HG03442 (cell line): ENCODE results near the gene RPL36A.
A peak's percentile ranks its signal among the peaks of the same experiment; 100 is the strongest.

Source experiments
- ATAC-seq: cut with Tn5 transposase; IDR thresholded peaks from one replicate; pipeline ENCODE4 v1.9.1; 2021; ENCODE audit warnings: mild to moderate bottlenecking, moderate library complexity; ENCODE audit not compliant: unreplicated experiment

Gene RPL36A

DNA sequence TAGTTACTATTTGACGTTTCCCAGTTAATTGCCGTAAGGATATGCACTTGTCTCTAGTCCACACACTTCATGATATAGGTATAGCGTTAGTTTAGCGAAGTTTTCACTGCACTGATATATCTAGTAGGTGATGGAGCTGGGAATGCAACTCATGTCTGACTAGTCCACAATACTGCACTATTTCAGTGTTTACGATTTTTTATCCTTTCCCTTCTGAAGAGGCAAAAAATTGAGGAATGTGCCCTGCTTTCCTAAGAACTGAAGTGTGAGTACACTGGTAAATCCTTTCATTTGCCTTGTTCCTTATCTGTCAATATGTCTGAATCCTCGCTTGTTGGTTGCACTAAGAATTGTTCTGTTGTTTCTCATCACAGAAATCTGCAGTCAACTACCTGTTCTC, 1.0 kb downstream of the RPL36A start:
- ATAC-seq, result no peak

DNA sequence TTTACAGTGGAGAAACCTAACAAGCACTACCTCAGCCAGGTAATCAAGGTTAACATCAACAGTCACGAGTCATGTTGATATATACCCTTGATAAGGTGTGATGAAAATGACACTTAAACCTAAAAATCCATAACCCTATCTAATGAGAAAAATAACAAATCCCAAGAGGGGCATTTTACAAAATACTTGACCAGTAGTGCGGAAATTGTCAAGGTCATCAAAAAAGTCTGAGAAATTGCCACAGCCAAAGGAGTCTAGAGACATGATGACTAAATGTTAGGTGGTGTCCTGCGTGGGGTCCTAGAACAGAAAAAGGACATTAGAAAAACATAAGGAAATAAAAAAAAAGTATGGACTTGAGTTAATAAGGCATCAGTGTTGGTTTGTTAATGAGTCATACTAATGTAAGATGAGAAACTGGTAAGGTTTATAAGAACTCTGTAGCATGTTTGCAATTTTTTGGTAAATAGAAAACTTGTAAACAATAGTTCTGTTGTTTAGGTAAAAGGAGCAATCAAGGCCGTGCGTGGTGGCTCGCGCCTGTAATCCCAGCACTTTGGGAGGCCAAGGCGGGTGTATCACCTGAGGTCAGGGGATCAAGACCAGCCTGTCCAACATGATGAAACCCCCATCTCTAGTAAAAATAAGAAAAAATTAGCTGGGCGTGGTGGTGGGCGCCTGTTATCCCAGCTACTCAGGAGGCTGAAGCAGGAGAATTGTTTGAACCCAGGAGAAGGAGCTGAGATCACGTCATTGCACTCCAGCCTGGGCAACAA, 2.9 kb downstream of the RPL36A start:
- ATAC-seq, result no peak

DNA sequence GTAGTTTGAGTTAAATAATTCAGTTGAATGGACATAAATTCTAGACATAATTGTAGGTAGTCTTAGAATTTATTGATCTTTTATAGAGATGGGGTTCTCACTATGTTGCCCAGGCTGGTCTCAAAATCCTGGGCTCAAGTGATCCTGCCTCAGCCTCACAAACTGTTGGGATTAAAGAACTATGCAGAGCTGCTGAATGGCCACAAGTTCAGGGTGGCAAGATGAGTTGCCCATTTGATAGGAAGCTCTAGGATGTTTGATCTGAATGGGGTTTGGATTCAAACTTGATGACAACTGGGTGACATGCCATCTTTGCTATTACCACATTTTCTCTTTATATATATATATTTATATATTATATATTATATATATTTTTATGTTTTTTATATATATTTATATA, 3.6 kb downstream of the RPL36A start:
- no peak for ATAC-seq

DNA sequence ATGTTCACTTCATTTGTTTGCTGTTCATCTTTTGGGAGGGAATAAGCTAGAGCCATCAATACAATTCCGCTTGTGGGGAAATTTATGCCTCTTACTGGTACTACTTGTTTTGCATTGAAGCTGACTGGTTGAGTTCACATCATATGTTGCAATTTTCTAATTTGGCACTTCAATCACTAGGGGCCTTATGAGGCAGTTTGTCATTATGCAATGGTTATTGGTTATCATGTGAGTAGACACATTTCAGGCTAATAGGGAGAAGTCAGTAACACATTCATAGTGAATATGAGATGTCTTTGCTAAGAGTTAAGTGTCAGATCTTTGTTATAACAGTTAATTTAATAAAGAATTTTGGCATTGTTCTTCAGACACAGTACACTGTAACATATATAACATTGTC, 5.0 kb downstream of the RPL36A start:
- ATAC-seq, result no peak

DNA sequence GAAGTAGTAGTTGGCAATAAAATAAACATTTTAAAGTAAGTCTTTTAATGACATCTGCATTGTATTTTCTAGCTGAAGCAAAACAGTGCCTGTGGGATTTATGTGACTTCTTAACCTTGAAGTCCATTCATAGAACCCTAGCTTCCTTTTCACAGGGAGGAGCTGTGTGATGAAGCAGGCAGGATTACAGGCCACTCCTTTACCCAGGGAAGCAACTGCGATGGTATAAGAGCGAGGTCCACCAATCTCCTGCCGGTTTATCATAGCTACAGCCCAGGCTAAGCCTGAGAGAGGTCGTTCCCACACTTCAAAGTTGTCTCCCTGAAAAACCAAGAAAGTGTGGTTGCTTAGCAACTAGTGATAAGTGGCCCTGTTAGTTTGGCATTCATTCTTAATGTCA, 7.0 kb downstream of the RPL36A start:
- no peak for ATAC-seq

DNA sequence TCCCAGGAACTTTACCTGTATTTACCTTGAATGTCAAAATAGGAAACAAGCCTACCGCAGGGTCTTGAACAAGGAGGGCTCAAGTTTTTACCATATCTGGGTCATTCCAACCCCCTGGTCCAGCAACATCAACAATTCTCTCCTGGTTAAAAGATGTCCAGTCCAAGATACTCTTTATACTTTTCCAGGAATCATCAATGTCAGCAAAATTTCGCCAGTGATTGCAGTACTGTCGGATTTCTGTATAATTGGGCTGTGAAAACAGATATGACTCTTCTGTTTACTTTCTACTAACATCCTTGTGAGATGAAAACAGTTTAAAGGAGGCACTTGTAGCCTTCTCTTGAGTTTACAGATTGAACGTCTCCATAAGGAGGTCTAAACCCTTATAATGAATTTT, 7.9 kb downstream of the RPL36A start:
- no peak for ATAC-seq

DNA sequence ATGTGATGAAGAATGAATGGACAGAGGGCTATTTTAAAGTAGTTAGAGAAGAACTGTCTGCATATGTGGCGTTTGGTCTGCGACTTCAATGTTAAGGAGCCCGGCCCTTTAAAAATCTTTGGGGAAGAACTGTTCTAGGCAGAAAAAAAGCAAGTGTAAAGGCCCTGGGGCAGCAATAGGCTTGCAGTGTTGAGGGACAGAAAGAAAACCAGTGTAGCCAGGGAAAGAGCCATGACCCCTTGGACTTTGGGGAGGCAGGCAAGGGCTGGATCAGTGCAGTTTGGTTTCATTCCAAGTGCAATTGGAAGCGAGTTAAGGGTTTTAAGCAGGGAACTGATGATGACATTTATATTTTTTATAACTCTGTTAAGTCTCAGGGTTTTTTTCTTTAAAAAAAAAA, 9.0 kb downstream of the RPL36A start:
- ATAC-seq, result no peak

DNA sequence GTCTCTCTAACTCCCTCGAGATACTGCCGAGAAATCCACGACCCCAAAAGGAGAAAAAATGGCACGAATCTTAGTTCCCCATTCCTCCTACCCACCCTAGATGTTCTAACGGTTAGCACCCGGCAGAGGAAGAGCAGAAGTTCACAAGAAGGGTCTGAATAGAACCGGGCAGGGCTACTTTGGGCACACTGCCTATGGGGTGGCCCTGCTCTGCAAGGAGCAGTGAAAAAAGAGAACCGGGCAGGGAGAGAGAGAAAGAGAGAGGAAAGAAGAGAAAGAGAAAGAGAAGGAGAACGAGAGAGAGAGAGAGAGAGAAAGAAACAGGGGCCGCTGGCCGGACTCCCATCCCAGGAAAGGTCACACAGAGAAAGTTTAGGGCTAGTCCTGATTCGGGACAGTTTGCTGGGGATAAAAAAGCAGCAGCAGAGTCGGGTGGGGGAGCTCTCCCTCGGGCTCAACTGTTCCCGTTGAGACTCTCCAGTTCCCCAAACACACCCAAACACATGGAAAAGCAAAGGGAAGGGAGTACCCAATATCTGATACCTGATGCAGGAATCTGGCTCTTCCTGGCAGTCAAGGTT, 16.4 kb downstream of the RPL36A start:
- ATAC-seq, result no peak

DNA sequence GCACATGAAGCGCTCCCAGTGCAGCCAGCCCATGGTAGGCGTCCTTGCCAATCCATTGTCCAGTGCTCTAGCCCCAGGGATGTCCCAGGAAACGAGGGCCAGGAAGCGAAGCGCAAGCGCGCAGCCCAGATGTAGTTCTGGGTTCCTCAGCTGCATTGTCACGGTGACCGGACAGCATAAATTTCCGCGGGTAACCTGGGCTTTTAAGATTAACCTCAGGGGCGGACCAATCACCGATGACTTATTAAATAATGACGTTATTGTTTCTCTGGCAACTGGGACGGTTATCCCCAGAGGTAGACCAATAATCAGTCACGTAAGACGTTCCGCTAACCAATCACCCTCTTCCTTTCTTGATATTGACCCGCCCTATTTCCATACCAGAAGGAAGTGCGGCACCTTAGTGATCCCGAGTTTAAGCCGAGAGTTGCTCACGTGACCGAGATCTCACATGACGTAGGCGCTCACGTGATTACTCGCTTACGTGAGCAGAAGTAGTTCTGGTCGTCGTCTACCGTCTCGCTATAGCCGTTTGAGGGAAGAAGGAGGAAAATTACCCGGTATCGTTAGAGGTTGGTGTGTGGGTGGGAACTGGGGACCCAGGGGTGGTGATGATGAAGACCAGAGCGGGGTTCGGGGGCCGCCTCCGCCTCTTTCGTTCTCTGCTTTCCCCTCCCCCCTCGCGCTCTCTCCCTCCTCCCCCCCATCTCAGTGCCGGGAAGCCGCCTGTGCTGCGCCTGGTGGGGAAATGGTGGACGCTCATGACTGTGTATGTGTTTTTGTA, 17.1 kb downstream of the RPL36A start, which contains the start of the genes GLA and HNRNPH2:
GLA (minus strand) TSS at position 178 of the 784 bp plus-strand sequence; CDS start at position 156, 22 bp downstream.
HNRNPH2 (plus strand) TSS at position 475 of the 784 bp plus-strand sequence. CDS start 3,767 bp downstream, outside the sequence.
- ATAC-seq, result peak; percentile 85

DNA sequence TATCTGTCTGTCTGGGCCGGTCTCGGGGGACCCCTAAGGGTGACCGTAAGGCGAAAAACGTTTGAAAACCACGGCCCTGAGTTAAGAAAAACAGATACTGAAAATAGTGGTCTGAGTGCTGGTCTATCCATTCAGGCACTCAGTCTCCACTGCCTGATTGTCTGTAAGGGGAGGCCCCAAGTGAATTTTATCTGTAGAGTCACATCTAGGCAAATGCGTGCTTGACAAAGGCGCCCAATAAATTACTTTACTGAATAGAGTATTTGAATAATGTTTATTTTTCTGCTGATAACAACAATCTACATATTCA, 17.7 kb downstream of the RPL36A start:
- no peak for ATAC-seq

DNA sequence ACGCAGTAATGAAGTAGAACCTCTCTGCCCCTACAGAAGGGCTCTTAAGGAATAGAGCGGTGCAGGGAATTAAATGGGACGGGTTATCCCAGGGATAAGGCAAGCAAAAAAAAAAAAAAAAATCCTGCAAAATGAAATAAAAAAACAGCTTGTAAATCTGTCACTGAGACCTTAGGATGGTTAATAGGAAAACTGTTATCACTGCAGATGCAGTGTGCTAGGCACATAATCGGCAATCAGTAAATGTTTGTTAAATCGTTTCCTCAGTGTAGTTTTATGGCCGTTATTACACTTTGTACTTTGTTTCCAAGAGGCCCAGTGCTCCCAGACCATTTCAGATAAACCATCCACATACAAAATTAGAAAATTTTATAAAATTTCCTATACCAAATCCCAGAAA, 18.2 kb downstream of the RPL36A start:
- no peak for ATAC-seq

DNA sequence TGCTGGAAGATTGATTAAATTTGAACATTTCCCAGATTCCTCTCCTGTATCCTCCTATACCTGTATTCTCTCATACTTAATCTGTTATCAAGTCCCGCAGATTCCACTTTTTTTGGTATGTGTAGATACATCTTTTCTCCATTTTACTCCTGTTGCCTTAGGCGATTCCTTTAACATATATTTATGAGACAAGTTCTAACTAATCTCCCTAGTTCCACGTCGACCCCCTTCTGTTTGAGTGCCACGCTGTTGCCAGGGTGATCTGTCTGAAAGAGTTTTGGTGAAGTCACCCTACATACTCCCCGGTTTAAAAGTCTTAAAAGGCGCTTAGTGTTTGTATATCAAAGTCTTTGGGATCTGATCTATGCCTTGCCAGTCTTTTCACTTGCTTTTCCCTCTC, 19.6 kb downstream of the RPL36A start:
- ATAC-seq, result no peak

DNA sequence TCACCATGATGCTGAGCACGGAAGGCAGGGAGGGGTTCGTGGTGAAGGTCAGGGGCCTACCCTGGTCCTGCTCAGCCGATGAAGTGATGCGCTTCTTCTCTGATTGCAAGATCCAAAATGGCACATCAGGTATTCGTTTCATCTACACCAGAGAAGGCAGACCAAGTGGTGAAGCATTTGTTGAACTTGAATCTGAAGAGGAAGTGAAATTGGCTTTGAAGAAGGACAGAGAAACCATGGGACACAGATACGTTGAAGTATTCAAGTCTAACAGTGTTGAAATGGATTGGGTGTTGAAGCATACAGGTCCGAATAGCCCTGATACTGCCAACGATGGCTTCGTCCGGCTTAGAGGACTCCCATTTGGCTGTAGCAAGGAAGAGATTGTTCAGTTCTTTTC, 21.2 kb downstream of the RPL36A start:
- no peak for ATAC-seq

DNA sequence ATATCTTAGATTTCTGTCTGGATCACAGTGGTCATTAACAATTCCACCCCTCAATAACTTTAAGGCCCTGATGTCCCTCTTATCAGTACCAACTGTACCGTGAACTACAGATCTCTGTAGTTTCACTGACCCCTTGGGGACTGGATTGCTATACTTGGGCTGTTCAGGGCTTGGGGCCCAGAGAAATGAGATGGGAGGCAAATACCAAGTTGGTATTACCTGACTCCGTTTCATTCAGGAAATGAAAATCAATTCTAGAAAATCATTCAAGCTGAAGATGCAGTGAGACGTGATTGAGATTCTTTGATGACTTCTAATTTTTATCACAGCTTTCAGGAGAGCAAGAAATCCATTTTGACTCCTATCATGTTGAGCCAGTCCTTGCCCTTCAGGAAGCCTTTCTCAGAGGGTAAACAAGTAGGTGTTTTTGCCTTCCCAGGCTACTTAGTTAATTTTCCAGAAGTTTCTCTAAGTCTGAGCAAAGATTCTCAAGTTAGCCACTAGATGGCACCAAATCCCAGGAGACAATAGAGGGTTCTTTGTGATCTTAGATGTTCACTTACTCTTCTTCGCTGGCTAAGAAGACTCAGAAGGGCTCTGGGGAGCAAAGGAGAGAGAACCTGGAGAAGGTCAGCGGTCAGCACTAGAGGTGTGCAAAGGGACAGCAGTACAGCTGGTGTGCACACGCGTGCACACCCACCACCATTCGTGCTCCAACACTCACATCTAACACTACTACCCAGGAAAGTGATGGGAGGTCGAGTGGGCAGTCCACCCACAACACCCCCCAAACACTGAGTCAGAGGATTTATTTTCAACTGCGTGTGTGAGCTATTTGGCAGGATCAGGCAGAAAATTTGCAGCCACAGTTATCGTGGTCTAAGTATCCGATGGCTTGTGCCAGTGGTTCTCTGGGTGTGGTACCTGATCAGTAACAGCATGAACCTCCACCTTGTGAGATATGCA, 24.7 kb downstream of the RPL36A start:
- ATAC-seq, result peak; percentile 49

DNA sequence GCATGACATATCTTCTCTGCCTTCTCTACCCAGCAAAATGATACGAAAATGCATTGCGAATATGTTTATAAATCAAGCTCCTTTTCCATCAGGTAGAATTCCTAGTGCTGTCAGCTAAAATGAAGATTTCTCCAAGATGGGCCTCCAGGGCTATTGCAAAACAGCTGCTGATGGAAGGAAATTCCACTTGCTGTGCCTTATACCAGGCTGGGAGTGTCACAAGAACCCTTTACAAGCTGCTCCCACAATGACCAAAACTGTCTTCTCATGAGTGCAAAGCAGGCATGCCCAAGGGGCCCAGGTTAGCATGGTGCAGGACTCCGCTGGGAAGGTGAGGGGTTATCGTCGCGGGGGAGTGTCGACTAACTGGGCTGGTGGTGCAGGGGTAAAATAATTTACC, 25.9 kb downstream of the RPL36A start:
- no peak for ATAC-seq

DNA sequence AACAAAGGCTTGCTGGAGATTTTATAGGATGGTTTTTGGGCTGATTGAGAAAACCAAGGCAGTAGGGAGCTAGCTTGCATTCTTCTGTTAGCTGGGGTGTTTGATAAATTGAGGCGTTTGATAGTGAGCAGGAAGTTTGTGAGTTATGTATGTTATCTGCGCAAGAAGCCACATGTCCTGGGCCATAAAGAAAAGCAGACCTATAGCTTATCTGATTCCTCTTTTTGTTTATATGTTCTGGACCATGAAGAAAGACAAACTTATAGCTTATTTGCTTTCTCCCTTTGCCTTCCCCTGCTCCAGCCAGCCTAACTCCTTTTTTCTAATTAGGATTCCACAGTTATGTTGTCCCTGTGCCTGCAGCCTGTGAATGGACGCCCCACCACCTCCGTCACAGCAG, 26.4 kb downstream of the RPL36A start:
- ATAC-seq, result no peak

DNA sequence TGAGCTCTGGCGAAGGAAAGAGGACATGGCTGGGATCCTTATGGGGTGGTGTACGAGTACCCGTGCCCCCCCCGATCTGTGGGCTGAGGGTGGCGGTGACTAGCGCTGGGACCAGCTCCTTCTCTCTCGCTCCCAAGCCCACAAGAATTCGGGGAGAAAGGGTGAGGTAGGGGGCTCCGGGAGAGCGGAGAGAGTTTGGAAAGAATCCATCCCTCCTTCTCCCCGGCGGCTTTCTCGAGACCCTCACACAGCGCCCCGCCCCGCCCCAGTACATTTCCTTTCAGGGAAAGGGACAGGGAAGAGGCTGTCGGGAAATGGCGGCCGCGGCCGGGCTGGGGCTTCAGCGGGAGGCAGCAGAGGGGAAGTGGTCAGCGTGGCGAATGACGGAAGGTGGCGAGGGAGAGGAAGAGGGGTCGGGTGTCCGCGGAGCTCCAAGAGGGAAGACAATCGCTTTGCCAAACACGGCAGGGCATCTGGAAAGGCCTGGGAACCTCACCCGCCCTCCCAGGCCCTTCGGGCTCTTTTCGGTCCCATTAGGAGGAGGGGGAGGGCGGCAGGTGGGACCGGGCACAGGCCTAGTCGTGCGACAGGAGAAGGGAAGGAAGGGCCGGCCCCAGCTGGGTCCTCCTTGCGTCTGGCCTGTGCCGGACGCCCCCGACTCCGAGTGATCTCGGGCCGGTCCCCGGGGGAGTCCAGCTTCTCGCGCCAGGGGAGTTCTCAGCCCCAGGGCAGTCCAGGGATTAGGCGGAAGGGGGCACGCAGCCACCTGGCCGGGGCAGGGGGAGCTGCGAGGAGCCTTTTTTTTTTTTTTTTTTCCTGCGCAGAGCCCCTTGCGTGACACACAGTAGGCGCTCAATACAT, 27.4 kb downstream of the RPL36A start:
- ATAC-seq, result peak; percentile 39

DNA sequence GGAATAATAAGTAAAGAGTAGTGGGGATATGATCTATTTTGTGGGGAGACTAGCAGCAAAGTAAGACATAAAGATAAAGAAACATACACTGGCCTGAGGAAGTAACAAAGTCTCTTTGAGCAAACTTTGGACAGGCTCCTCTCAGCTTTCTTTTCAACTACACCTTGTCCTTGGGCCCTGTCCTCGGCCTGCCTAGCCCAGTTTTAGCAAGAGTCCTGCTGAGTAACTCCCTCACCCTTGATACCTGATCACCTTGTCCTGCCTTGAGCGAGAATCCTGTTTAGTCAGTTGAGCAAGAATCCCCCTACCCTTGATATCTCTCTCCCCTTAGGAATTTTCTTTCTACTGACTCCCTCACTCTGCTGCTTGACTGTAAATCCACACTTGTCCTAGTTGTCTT, 28.7 kb downstream of the RPL36A start:
- no peak for ATAC-seq

DNA sequence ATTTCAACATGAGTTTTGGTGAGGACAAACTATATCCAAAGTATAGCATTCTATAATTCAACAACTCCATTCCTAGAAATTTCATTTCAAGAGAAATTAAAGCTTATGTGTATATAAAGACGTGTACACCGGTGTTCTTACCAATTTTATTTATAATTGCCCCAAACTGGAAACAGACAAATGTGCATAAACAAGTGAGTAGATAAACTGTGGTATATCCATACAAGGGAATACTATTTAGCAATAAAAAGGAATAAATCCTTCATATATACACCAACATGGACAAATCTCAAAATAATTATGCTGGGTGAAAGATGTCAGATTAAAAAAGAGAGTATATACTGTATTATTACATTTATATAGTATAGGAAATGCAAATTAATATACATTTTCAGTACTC, 37.1 kb downstream of the RPL36A start:
- no peak for ATAC-seq

DNA sequence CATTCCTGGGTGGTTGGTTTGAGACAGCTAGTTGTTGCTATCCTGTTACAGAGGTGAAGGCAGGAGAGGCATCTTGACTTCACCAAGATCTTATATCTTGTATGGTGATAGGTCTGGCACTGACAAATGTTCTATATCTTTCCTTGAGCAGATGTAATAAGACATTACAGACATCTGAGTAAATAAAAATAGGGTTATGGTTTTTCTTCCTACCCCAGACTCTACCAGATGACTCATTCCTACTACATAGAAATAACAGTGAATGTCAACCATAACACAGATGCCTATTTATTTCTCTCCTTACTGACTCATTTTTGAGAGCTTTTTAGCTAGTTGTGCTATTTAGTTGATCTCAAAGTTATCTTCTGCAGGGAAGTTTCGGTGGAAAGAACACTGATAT, 39.1 kb downstream of the RPL36A start:
- ATAC-seq, result peak; percentile 60
